Neural progenitor cell (in vitro differentiated cells): ENCODE data around the gene KRT7. TPM values are rescaled to one million over a fixed set of nuclear protein-coding genes. Genes with fewer than 3 reads are reported as not detected.

ENCODE experiments used
- DNase-seq: peaks from one replicate; pipeline ENCODE4 v3.0.0-alpha.2; 2016; ENCODE audit warnings: low spot score
- H2AFZ ChIP-seq: fragments of 200-600 bp; sonication (generic); replicated peaks from 2 replicates; pipeline ENCODE4 v1.6.1; 2016; ENCODE audit warnings: antibody characterized with exemption
- H3F3A ChIP-seq: fragments of 200-600 bp; sonication (generic); 2 replicates; pipeline ENCODE4 v1.6.1; 2016; ENCODE audit warnings: antibody characterized with exemption, low read depth
- H3K27ac ChIP-seq: fragments of 200-600 bp; sonication (generic); 2 replicates; pipeline ENCODE4 v1.5.1; 2016; ENCODE audit warnings: mild to moderate bottlenecking
- H3K27me3 ChIP-seq: fragments of 200-600 bp; sonication (generic); 2 replicates; pipeline ENCODE4 v1.6.1; 2016; ENCODE audit warnings: mild to moderate bottlenecking, moderate library complexity
- H3K36me3 ChIP-seq: fragments of 200-600 bp; sonication (generic); 2 replicates; pipeline ENCODE4 v1.5.1; 2016
- H3K4me1 ChIP-seq: fragments of 200-600 bp; sonication (generic); 2 replicates; pipeline ENCODE4 v1.6.1; 2016; ENCODE audit warnings: mixed run types
- H3K4me2 ChIP-seq: fragments of 200-600 bp; sonication (generic); 2 replicates; pipeline ENCODE4 v1.6.1; 2016
- H3K4me3 ChIP-seq: fragments of 200-600 bp; sonication (generic); 2 replicates; pipeline ENCODE4 v1.5.1; 2016
- H3K79me2 ChIP-seq: fragments of 200-600 bp; sonication (generic); 2 replicates; pipeline ENCODE4 v1.6.1; 2016; ENCODE audit warnings: low read depth
- H3K9ac ChIP-seq: fragments of 200-600 bp; sonication (generic); 2 replicates; pipeline ENCODE4 v1.6.1; 2016
- H3K9me3 ChIP-seq: fragments of 200-600 bp; sonication (generic); 2 replicates; pipeline ENCODE4 v1.5.1; 2016; ENCODE audit warnings: low read depth
- H4K20me1 ChIP-seq: fragments of 200-600 bp; sonication (generic); 2 replicates; pipeline ENCODE4 v1.6.1; 2016; ENCODE audit warnings: low read depth
- H3K27ac Mint-ChIP-seq: 3 replicates; pipeline ENCODE4 v1.8.0; 2021; ENCODE audit warnings: mixed read lengths
- H3K27me3 Mint-ChIP-seq: 2 replicates; pipeline ENCODE4 v1.8.0; 2022; ENCODE audit warnings: low read depth, mild to moderate bottlenecking, inconsistent platforms, moderate library complexity, mixed read lengths; ENCODE audit not compliant: insufficient read depth
- H3K36me3 Mint-ChIP-seq: 3 replicates; pipeline ENCODE4 v1.8.0; 2021; ENCODE audit warnings: mixed read lengths
- H3K4me1 Mint-ChIP-seq: 3 replicates; pipeline ENCODE4 v1.8.0; 2021; ENCODE audit warnings: mixed read lengths
- H3K4me3 Mint-ChIP-seq: 3 replicates; pipeline ENCODE4 v1.8.0; 2021; ENCODE audit warnings: mild to moderate bottlenecking, moderate library complexity, mixed read lengths
- H3K9me3 Mint-ChIP-seq: 3 replicates; pipeline ENCODE4 v1.8.0; 2020; ENCODE audit warnings: mixed read lengths
- CTCF ChIP-seq: fragments of 200-600 bp; sonication (generic); IDR thresholded peaks from 2 replicates; pipeline ENCODE4 v1.5.1; 2017; ENCODE audit warnings: antibody characterized with exemption, mild to moderate bottlenecking
- EZH2 ChIP-seq: fragments of 200-600 bp; sonication (generic); IDR thresholded peaks from 2 replicates; pipeline ENCODE4 v1.6.1; 2017; ENCODE audit warnings: antibody characterized with exemption, mild to moderate bottlenecking, moderate library complexity
- EZH2phosphoT487 ChIP-seq: fragments of 200-600 bp; sonication (generic); IDR thresholded peaks from 2 replicates; pipeline ENCODE4 v1.6.1; 2017; ENCODE audit warnings: antibody characterized with exemption
- total RNA-seq: library from RNA; depleted of rRNA; stranded (reverse); fragments of >200 nt; gene quantifications from 2 replicates; pipeline ENCODE4 v1.2.3, GENCODE V29; 2015; ENCODE audit warnings: low replicate concordance

The KRT7 gene
- total RNA-seq, 1 donor from 2014 or later: not detected

GRCh38 chr12:52221912-52222457 lies 11.1 kb upstream of the KRT7 start:
- Histone ChIP-seq H3K9ac (no peak overlapping the region), H3K27ac (no peak overlapping the region), H3K4me3 (no peak overlapping the region), H4K20me1 (no peaks in the 10 kb centered on the region), H3K27me3 (peaks cover 32% of the 10 kb centered on the region), H3K4me2 (no peak overlapping the region), H3K4me1 (no peaks in the 10 kb centered on the region), H3K9me3 (no peaks in the 10 kb centered on the region), H3F3A (no peaks in the 10 kb centered on the region), H3K79me2 (no peaks in the 10 kb centered on the region), H2AFZ (no peak overlapping the region), H3K36me3 (no peaks in the 10 kb centered on the region)
- Mint-ChIP-seq H3K27ac (no peak overlapping the region), H3K27me3 (peaks cover 12% of the 10 kb centered on the region), H3K4me3 (no peak overlapping the region), H3K36me3 (no peaks in the 10 kb centered on the region), H3K4me1 (no peaks in the 10 kb centered on the region), H3K9me3 (peaks cover 2% of the 10 kb centered on the region)
- TF ChIP-seq CTCF (peak; percentile 85), EZH2 (no peak)
- peak; percentile 87 for DNase-seq

GRCh38 chr12:52222692-52223091 lies 10.4 kb upstream of the KRT7 start:
- H3K4me2 ChIP-seq: no peak overlapping the region
- no peak overlapping the region for H3K4me3 ChIP-seq
- TF ChIP-seq EZH2: no peak
- no peak for TF ChIP-seq CTCF
- TF ChIP-seq EZH2phosphoT487: no peak
- no peaks in the 10 kb centered on the region for H4K20me1 ChIP-seq
- Mint-ChIP-seq H3K4me1 (no peaks in the 10 kb centered on the region), H3K9me3 (peaks cover 2% of the 10 kb centered on the region), H3K36me3 (no peaks in the 10 kb centered on the region), H3K27ac (no peak overlapping the region), H3K27me3 (peaks cover 15% of the 10 kb centered on the region), H3K4me3 (no peak overlapping the region)
- H3K36me3 ChIP-seq: no peaks in the 10 kb centered on the region
- H3K9me3 ChIP-seq: no peaks in the 10 kb centered on the region
- no peaks in the 10 kb centered on the region for H3F3A ChIP-seq
- no peaks in the 10 kb centered on the region for H3K4me1 ChIP-seq
- no peak overlapping the region for H3K27ac ChIP-seq
- peaks cover 33% of the 10 kb centered on the region for H3K27me3 ChIP-seq
- H3K9ac ChIP-seq: no peak overlapping the region
- no peak for DNase-seq
- no peak overlapping the region for H2AFZ ChIP-seq
- no peaks in the 10 kb centered on the region for H3K79me2 ChIP-seq

- H2AFZ ChIP-seq: no peak overlapping the region
- H3K4me1 ChIP-seq: no peaks in the 10 kb centered on the region
- no peak overlapping the region for H3K9ac ChIP-seq
- no peak for DNase-seq
- Mint-ChIP-seq H3K36me3 (no peaks in the 10 kb centered on the region), H3K9me3 (peaks cover 2% of the 10 kb centered on the region), H3K4me1 (no peaks in the 10 kb centered on the region), H3K27ac (no peak overlapping the region), H3K4me3 (no peak overlapping the region), H3K27me3 (peaks cover 17% of the 10 kb centered on the region)
- H3K4me2 ChIP-seq: no peak overlapping the region
- H3K27me3 ChIP-seq: peaks cover 33% of the 10 kb centered on the region
- no peaks in the 10 kb centered on the region for H4K20me1 ChIP-seq
- no peaks in the 10 kb centered on the region for H3F3A ChIP-seq
- TF ChIP-seq EZH2: no peak
- no peak for TF ChIP-seq CTCF
- no peak for TF ChIP-seq EZH2phosphoT487
- no peaks in the 10 kb centered on the region for H3K9me3 ChIP-seq
- H3K27ac ChIP-seq: no peak overlapping the region
- H3K4me3 ChIP-seq: no peak overlapping the region
- no peaks in the 10 kb centered on the region for H3K79me2 ChIP-seq
- no peaks in the 10 kb centered on the region for H3K36me3 ChIP-seq
These were observed 9.5 kb upstream of the KRT7 start for GRCh38 chr12:52223406-52224039.
